Measurements from ENCODE around the gene TTC7B.

DNA sequence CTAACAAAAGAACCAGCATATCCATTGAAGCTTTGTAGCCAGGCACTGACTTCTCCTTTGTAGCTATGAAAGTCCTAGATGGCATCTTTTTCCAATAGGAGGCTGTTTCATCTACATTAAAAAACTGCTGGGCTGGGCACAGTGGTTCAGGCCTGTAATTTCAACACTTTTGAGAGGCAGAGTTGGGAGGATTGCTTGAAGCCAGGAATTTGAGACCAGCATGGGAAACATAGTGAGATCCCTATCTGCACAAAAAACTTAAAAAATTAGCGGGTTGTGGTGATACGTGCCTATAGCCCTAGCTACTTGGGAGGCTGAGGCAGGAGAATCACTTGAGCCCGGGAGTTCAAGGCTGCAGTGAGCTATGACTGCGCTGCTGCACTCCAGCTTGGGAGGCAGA, 251.7 kb downstream of the TTC7B start:
- TF ChIP-seq, protein P1, sequence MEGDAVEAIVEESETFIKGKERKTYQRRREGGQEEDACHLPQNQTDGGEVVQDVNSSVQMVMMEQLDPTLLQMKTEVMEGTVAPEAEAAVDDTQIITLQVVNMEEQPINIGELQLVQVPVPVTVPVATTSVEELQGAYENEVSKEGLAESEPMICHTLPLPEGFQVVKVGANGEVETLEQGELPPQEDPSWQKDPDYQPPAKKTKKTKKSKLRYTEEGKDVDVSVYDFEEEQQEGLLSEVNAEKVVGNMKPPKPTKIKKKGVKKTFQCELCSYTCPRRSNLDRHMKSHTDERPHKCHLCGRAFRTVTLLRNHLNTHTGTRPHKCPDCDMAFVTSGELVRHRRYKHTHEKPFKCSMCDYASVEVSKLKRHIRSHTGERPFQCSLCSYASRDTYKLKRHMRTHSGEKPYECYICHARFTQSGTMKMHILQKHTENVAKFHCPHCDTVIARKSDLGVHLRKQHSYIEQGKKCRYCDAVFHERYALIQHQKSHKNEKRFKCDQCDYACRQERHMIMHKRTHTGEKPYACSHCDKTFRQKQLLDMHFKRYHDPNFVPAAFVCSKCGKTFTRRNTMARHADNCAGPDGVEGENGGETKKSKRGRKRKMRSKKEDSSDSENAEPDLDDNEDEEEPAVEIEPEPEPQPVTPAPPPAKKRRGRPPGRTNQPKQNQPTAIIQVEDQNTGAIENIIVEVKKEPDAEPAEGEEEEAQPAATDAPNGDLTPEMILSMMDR (IDR thresholded peaks at IDR 0.05): no peak
- TF ChIP-seq POLR2A (IDR thresholded peaks at IDR 0.05): no peak
